Ovary (tissue), 9 donors: ENCODE measurements around the gene HAUS6. TPM values are rescaled to one million over a fixed set of nuclear protein-coding genes. Genes with fewer than 3 reads are reported as not detected.
A peak's percentile ranks its signal among the peaks of the same experiment; 100 is the strongest.

Source experiments
- DNase-seq, 5 donors: peaks; one replicate each; pipeline ENCODE4 v3.0.0-alpha.2; 2019 to 2020
- H3K27ac ChIP-seq, 2 donors: fragments of 200-600 bp; one replicate each; pipeline versions ENCODE4 v1.5.1 to v1.8.0; 2019 to 2022
- H3K27me3 ChIP-seq: fragments of 200-600 bp; one replicate; pipeline ENCODE4 v1.8.0; 2022
- H3K36me3 ChIP-seq: fragments of 200-600 bp; sonication (generic); one replicate; pipeline ENCODE4 v1.5.1; 2019
- H3K4me1 ChIP-seq: one replicate; pipeline ENCODE4 v1.8.1; 2013; ENCODE audit warnings: mild to moderate bottlenecking, moderate library complexity; ENCODE audit not compliant: insufficient read depth
- H3K4me3 ChIP-seq: fragments of 200-600 bp; sonication (generic); one replicate; pipeline ENCODE4 v1.5.1; 2017
- H3K9me3 ChIP-seq, 2 donors: fragments of 200-600 bp in 1 of 2; sonication (generic) in 1 of 2; one replicate each; pipeline versions ENCODE4 v1.5.1 to v1.8.1; 2013 to 2019; ENCODE audit warnings: mild to moderate bottlenecking in 1 of 2, moderate library complexity in 1 of 2
- EP300 ChIP-seq: sonication (generic); formaldehyde crosslinking; IDR thresholded peaks from one replicate; pipeline ENCODE4 v1.6.1; 2017; ENCODE audit warnings: antibody characterized with exemption
- POLR2A ChIP-seq: fragments of 450-650 bp; IDR thresholded peaks from one replicate; pipeline ENCODE4 v1.6.1; 2017; ENCODE audit warnings: antibody characterized with exemption, mild to moderate bottlenecking, moderate library complexity
- WGBS, 3 donors: extraction: QIAGEN DNeasy Blood & Tissue Kit in 1 of 3; methylation state at CpG; one replicate each; pipeline versions ENCODE4 v1.1.5 to v1.1.7; 2013 to 2017; 5-methylcytosine and 5-hydroxymethylcytosine counted together
- intact Hi-C, 4 donors: fragments of 100-400 bp; cut with DNase I; formaldehyde crosslinking; loops; one replicate each; pipeline versions ENCODE4 v1.11.0 to v1.15.1; 2022 to 2023
- polyA plus RNA-seq, 2 donors: library from polyadenylated mRNA; stranded (reverse); fragments of 200-250 nt in 1 of 2; fragments of 350-450 nt in 1 of 2; fragmentation: Illumina TruSeq in 1 of 2; extraction: RNeasy Lipid Tissue Mini Kit (QIAGEN cat#74804) in 1 of 2; gene quantifications; one replicate each; pipeline ENCODE4 v1.2.3, GENCODE V29; 2013 to 2014
- total RNA-seq, 7 donors: library from RNA; depleted of rRNA in 2 of 7; stranded (reverse); fragments of >200 nt in 2 of 7; fragmentation: NEBNext Ultra II Directional in 3 of 7; extraction: Animal tissue kit (Norgen Biotek cat#: 25700) in 3 of 7; gene quantifications; one replicate each; pipeline versions ENCODE4 v1.1.0 to v1.2.4, GENCODE V29; 2016 to 2023
- TF ChIP-seq, protein P1 (sequence below), 3 donors: fragments of 450-650 bp in 2 of 3; fragments of 200-600 bp in 1 of 3; IDR thresholded peaks; one replicate each; pipeline versions ENCODE4 v1.5.1 to v1.8.0; 2016 to 2022; ENCODE audit warnings: antibody characterized with exemption in 3 of 3, mild to moderate bottlenecking in 1 of 3
- donor health status: DM: no; HTN: no; CAD: no; lungs with moderate emphysema.
- donor health status: DM: no; HTN: no; CAD: no.
- donor health status: Bipolar disorder and iron deficiency.
- donor health status: DM: yes; HTN: yes; CAD: no.
- donor health status: DM: no; HTN: no; CAD: no.
- donor health status: DM: yes; HTN: yes; CAD: no.

The HAUS6 gene
- total and polyA plus RNA-seq, 9 donors = 4.6 to 13.1 (median 9.7) TPM

DNA sequence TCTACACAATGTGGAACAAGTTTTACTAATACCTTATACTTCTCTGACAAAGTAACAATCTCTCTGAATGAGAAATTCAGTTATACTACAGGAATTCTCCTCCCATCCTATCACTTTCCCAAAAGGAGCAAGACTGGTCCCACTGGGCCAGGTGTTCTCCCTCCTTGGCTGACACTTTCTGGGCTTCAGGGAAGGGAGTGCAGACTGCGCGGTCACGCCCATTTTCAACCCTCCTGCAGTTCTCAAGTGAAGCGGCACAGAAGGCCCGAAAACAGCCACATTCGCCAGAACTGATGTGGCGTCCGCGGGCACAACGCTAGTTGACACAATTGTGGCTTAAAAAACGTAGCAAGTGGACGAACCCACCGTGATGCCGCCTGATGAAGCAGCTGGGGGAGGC lies 70.3 kb downstream of the HAUS6 start:
- no peak overlapping the region for H3K27ac ChIP-seq
- peak; percentile 39 to 71 (median 40) for DNase-seq
- no peak overlapping the region for H3K4me3 ChIP-seq
- H3K36me3 ChIP-seq = no peaks in the 10 kb centered on the region
- H3K27me3 ChIP-seq = no peaks in the 10 kb centered on the region
- no peaks in the 10 kb centered on the region for H3K4me1 ChIP-seq
- no peaks in the 10 kb centered on the region for H3K9me3 ChIP-seq
- WGBS, 3 donors = 34 to 52% (median 43%) methylated on average over 14 of the region's 14 CpGs
- TF ChIP-seq EP300 (no peak), POLR2A (no peak)
- TF ChIP-seq, protein P1, sequence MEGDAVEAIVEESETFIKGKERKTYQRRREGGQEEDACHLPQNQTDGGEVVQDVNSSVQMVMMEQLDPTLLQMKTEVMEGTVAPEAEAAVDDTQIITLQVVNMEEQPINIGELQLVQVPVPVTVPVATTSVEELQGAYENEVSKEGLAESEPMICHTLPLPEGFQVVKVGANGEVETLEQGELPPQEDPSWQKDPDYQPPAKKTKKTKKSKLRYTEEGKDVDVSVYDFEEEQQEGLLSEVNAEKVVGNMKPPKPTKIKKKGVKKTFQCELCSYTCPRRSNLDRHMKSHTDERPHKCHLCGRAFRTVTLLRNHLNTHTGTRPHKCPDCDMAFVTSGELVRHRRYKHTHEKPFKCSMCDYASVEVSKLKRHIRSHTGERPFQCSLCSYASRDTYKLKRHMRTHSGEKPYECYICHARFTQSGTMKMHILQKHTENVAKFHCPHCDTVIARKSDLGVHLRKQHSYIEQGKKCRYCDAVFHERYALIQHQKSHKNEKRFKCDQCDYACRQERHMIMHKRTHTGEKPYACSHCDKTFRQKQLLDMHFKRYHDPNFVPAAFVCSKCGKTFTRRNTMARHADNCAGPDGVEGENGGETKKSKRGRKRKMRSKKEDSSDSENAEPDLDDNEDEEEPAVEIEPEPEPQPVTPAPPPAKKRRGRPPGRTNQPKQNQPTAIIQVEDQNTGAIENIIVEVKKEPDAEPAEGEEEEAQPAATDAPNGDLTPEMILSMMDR (IDR thresholded peaks at IDR 0.05) = no peak
- intact Hi-C loops = loop anchor here in 3 of 4 donors (5.0 to 10.0 kb wide), 4 partner anchors 775 to 1228 kb away; no protein-coding TSS in a partner anchor

DNA sequence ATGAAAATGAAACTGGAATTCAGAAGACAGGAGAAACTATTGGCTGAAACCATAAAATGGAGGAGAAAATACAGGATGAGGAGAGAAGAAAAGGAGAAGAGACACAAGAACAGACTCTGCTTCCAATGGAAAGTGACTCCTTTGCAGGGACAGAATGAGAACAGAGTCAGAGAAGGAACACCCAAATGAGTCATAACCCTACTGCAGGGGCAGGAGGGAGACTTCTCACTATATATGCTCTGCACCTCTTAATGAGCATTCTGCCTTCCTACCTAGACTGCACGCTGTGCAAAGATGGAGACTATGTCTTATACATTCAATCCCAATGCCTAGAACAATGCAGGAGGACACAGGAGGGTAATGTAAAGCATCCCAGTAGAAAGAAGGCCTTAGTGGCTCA lies 71.8 kb downstream of the HAUS6 start:
- Histone ChIP-seq H3K4me3 (no peak overlapping the region), H3K27me3 (no peaks in the 10 kb centered on the region), H3K9me3 (no peaks in the 10 kb centered on the region), H3K27ac (no peak overlapping the region), H3K4me1 (no peaks in the 10 kb centered on the region), H3K36me3 (no peaks in the 10 kb centered on the region)
- 93 to 98% (median 97%) methylated on average over 1 of the region's 1 CpG for WGBS, 3 donors
- DNase-seq = no peak
- TF ChIP-seq, protein P1 (IDR thresholded peaks at IDR 0.05) = no peak
- TF ChIP-seq POLR2A (no peak), EP300 (no peak)
- intact Hi-C loops = loop anchor here in 3 of 4 donors (5.0 to 10.0 kb wide), 4 partner anchors 774 to 1226 kb away; no protein-coding TSS in a partner anchor

GRCh38 chr9:19028835-19029451 lies 73.8 kb downstream of the HAUS6 start:
- Histone ChIP-seq H3K4me3 (no peak overlapping the region), H3K4me1 (no peaks in the 10 kb centered on the region), H3K9me3 (no peaks in the 10 kb centered on the region), H3K27ac (no peak overlapping the region), H3K36me3 (no peaks in the 10 kb centered on the region), H3K27me3 (no peaks in the 10 kb centered on the region)
- intact Hi-C loops = loop anchor here in 1 of 4 donors (10.0 kb wide), 1 partner anchor 584 kb away; no protein-coding TSS in a partner anchor
- no peak for TF ChIP-seq EP300
- TF ChIP-seq POLR2A = no peak
- TF ChIP-seq, protein P1 (IDR thresholded peaks at IDR 0.05) = peak; percentile 38 to 64 (median 63)
- whole genome bisulfite sequencing, 3 donors = 3 to 11% (median 7%) methylated on average over 8 of the region's 8 CpGs
- DNase-seq = peak in 2 of 5 donors; percentile 39 to 53

DNA sequence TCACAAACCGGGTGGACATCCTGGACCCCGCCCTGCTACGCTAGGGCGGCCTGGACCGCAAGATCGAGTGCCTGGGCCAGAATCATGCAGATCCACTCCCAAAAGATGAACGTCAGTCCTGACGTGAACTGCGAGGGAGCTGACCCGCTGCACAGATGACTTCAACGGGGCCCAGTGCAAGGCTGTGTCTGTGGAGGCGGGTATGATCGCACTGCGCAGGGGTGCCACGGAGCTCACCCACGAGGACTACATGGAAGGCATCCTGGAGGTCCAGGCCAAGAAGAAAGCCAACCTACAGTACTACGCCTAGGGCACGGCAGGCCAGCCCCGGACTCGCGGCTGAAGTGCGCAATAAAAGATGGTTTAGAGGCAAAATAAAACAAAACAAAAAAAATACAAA lies 74.9 kb downstream of the HAUS6 start:
- Histone ChIP-seq H3K9me3 (no peaks in the 10 kb centered on the region), H3K4me3 (no peak overlapping the region), H3K4me1 (no peaks in the 10 kb centered on the region), H3K27me3 (no peaks in the 10 kb centered on the region), H3K36me3 (no peaks in the 10 kb centered on the region), H3K27ac (no peak overlapping the region)
- TF ChIP-seq EP300 = no peak
- TF ChIP-seq POLR2A = no peak
- TF ChIP-seq, protein P1 (IDR thresholded peaks at IDR 0.05) = no peak
- intact Hi-C loops = loop anchor here in 1 of 4 donors (10.0 kb wide), 1 partner anchor 583 kb away; no protein-coding TSS in a partner anchor
- WGBS, 3 donors = 93 to 95% (median 94%) methylated on average over 22 of the region's 22 CpGs
- no peak for DNase-seq
